Stomach (tissue), 4 donors: ENCODE measurements around the gene DENR.

Source experiments
- POLR2A ChIP-seq, 4 donors: fragments of 450-650 bp; IDR thresholded peaks; one replicate each; pipeline ENCODE4 v1.6.1; 2016; ENCODE audit warnings: antibody characterized with exemption in 4 of 4, control low read depth in 2 of 4, mild to moderate bottlenecking in 1 of 4, moderate library complexity in 1 of 4
- TF ChIP-seq, protein P1 (sequence below), 7 experiments: fragments of 450-650 bp in 4 of 7; fragments of 200-600 bp in 3 of 7; sonication (generic) in 3 of 7; IDR thresholded peaks; one replicate each; pipeline ENCODE4 v1.5.1; 2016 to 2019; ENCODE audit warnings: antibody characterized with exemption in 7 of 7, control low read depth in 2 of 7, mild to moderate bottlenecking in 1 of 7

GRCh38 chr12:122749569-122750332, 2.9 kb upstream of the DENR start:
- TF ChIP-seq, protein P1, sequence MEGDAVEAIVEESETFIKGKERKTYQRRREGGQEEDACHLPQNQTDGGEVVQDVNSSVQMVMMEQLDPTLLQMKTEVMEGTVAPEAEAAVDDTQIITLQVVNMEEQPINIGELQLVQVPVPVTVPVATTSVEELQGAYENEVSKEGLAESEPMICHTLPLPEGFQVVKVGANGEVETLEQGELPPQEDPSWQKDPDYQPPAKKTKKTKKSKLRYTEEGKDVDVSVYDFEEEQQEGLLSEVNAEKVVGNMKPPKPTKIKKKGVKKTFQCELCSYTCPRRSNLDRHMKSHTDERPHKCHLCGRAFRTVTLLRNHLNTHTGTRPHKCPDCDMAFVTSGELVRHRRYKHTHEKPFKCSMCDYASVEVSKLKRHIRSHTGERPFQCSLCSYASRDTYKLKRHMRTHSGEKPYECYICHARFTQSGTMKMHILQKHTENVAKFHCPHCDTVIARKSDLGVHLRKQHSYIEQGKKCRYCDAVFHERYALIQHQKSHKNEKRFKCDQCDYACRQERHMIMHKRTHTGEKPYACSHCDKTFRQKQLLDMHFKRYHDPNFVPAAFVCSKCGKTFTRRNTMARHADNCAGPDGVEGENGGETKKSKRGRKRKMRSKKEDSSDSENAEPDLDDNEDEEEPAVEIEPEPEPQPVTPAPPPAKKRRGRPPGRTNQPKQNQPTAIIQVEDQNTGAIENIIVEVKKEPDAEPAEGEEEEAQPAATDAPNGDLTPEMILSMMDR (IDR thresholded peaks at IDR 0.05), result no peak
- no peak for TF ChIP-seq POLR2A (IDR thresholded peaks at IDR 0.05)
